H1 (cell line): ENCODE measurements around the gene RNF8.

Experiments used
- EGR1 ChIP-seq: IDR thresholded peaks from 2 replicates; pipeline ENCODE4 v1.6.1; 2011; ENCODE audit warnings: low read depth, low read length, borderline replicate concordance
- EZH2 ChIP-seq: fragments of 200-600 bp; sonication (generic); IDR thresholded peaks from 2 replicates; pipeline ENCODE4 v1.7.1; 2012; ENCODE audit warnings: low read depth, mild to moderate bottlenecking, moderate library complexity, low read length, inconsistent platforms; ENCODE audit not compliant: severe bottlenecking

DNA sequence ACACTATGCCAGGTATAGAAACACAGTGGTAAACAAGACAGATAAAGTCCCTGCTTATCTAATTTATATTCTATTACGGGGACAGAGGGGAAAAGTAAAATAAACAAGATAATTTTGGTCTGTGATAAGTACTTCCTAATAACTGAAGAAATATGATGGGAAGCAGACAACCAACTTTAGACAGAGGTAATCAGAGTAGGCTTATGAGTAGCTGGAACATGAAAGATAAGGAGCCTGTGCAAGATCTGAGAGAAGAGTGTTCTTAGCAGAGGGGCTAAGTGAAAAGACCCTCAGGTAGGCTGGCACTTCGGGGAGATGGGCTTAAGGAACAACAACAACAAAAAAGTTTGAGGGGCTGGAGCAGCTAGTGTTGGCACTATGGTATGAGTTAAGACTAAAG, 4.1 kb downstream of the RNF8 start:
- no peak for TF ChIP-seq EZH2
- TF ChIP-seq EGR1: no peak
